Peyer's patch (tissue), 4 donors: Measurements from ENCODE around the gene NR1H4. TPM values are rescaled to one million over a fixed set of nuclear protein-coding genes. Genes with fewer than 3 reads are reported as not detected.

Source experiments
- DNase-seq, 3 donors: peaks; one replicate each; pipeline ENCODE4 v3.0.0-alpha.2; 2017 to 2019
- H3K27ac ChIP-seq, 4 donors: fragments of 200-600 bp; sonication (generic); one replicate each; pipeline ENCODE4 v1.5.1; 2016 to 2019
- H3K27me3 ChIP-seq, 2 donors: fragments of 200-600 bp; sonication (generic); one replicate each; pipeline ENCODE4 v1.5.1; 2019
- H3K36me3 ChIP-seq, 3 donors: fragments of 200-600 bp; sonication (generic); one replicate each; pipeline ENCODE4 v1.5.1; 2016 to 2019
- H3K4me1 ChIP-seq, 4 donors: fragments of 200-600 bp; sonication (generic); one replicate each; pipeline ENCODE4 v1.5.1; 2016 to 2019
- H3K4me3 ChIP-seq, 4 donors: fragments of 200-600 bp; sonication (generic); 1 replicate in 3 of 4; 2 replicates in 1 of 4; pipeline ENCODE4 v1.5.1; 2016 to 2019; ENCODE audit warnings: mild to moderate bottlenecking in 1 of 4
- H3K9me3 ChIP-seq, 4 donors: fragments of 200-600 bp; sonication (generic); one replicate each; pipeline ENCODE4 v1.5.1; 2016 to 2019; ENCODE audit warnings: mild to moderate bottlenecking in 1 of 4
- POLR2A ChIP-seq, 2 donors: fragments of 450-650 bp; IDR thresholded peaks; one replicate each; pipeline ENCODE4 v1.5.1; 2017; ENCODE audit warnings: antibody characterized with exemption in 2 of 2, mild to moderate bottlenecking in 2 of 2, moderate library complexity in 2 of 2
- total RNA-seq, 4 donors: library from RNA; depleted of rRNA; stranded (reverse); fragments of >200 nt; gene quantifications; one replicate each; pipeline ENCODE4 v1.1.0, GENCODE V29; 2016
- TF ChIP-seq, protein P1 (sequence below), 6 experiments: fragments of 450-650 bp in 4 of 6; fragments of 200-600 bp in 2 of 6; sonication (generic) in 1 of 6; IDR thresholded peaks; one replicate each; pipeline ENCODE4 v1.5.1; 2017 to 2019; ENCODE audit warnings: antibody characterized with exemption in 6 of 6, mild to moderate bottlenecking in 3 of 6, moderate library complexity in 1 of 6

NR1H4 gene
- total RNA-seq, 4 donors from 2014 or later, result 75.1 to 316 (median 227) TPM

DNA sequence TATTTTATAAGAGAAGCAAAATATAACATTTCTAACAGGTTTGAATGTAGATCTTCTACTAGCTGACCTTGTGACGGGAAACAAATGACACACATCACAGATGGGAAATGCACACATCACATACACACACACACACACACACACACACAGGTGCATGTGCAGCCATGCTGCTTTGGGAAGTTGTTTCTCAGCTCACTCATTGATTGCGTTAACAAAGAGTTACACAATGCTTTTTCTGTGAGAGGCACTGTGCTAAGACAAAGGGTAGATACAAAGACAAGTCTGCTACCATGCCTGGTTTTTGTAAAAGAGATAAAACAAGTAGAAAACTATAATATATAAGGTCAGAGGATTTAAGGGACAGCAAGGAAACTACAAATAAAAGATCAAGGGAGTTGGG is 1.3 kb upstream of the NR1H4 start:
- no peak overlapping the region for H3K4me3 ChIP-seq
- no peaks in the 10 kb centered on the region for H3K9me3 ChIP-seq
- H3K27me3 ChIP-seq, result no peaks in the 10 kb centered on the region
- no peak for TF ChIP-seq POLR2A (IDR thresholded peaks at IDR 0.05)
- TF ChIP-seq, protein P1, sequence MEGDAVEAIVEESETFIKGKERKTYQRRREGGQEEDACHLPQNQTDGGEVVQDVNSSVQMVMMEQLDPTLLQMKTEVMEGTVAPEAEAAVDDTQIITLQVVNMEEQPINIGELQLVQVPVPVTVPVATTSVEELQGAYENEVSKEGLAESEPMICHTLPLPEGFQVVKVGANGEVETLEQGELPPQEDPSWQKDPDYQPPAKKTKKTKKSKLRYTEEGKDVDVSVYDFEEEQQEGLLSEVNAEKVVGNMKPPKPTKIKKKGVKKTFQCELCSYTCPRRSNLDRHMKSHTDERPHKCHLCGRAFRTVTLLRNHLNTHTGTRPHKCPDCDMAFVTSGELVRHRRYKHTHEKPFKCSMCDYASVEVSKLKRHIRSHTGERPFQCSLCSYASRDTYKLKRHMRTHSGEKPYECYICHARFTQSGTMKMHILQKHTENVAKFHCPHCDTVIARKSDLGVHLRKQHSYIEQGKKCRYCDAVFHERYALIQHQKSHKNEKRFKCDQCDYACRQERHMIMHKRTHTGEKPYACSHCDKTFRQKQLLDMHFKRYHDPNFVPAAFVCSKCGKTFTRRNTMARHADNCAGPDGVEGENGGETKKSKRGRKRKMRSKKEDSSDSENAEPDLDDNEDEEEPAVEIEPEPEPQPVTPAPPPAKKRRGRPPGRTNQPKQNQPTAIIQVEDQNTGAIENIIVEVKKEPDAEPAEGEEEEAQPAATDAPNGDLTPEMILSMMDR (IDR thresholded peaks at IDR 0.05), result no peak
- H3K4me1 ChIP-seq, result peaks cover 0 to 10% (median 0%) of the 10 kb centered on the region in 4 donors
- no peak overlapping the region for H3K27ac ChIP-seq
- no peak for DNase-seq
- H3K36me3 ChIP-seq, result no peaks in the 10 kb centered on the region

DNA sequence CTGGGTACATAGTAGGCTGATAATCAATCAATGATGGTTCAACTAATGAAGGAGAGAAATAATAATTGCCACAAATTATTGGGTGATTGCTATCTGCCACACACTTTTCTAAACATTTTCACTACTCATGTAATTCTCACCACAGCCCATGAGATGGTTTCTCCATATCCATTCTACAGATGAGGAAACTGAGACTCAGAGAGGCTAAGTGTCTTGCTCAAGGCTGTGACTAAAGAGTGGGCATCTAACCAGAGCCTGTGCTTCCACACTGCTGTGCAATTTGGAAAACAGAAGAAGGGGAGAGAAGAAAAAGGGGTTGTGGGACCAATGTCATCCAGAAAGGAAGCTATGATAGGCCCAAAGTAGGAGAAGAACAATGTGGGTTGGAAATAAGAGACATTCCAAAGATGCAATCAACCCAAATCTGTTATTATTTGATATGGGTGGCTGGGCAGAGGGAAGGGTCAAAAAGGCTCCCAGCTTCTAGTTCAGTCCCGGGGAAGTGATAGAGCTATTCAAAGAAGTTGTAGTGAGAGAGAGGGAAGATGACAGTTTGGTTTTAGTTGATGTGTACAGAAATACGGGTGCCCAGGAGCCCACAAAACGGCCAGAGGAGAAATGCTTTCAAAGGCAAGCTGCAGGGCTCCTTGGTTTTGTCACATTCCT is 483 bp upstream of the NR1H4 start:
- Histone ChIP-seq H3K36me3 (no peaks in the 10 kb centered on the region), H3K9me3 (no peaks in the 10 kb centered on the region), H3K4me3 (peak overlapping the region in 2 of 4 donors; percentile 43 to 51), H3K27ac (peak overlapping the region in 3 of 4 donors; percentile 48 to 82 (median 65)), H3K27me3 (no peaks in the 10 kb centered on the region), H3K4me1 (peaks cover 0 to 10% (median 0%) of the 10 kb centered on the region in 4 donors)
- DNase-seq, result no peak
- TF ChIP-seq, protein P1 (IDR thresholded peaks at IDR 0.05), result no peak
- no peak for TF ChIP-seq POLR2A (IDR thresholded peaks at IDR 0.05)

DNA sequence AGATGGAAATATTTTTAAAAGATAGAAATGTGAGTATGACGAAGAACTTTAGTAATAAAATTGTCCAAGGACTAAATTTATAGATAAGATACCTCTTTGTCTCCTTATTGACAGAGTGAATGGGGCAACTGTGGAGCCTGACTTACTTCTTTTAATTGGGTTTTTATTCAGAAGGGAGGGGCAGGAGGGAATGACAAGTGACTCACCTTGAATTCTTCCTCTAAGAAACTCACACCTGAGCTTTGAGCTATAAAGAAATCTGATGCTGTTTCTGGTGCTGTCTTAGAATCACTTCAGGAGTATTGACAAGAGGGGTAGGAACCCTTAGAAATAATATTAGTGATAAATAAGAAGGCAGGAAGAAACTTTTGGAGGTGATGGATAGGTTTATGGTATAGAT is 951 bp downstream of the NR1H4 start:
- TF ChIP-seq, protein P1 (IDR thresholded peaks at IDR 0.05), result no peak
- TF ChIP-seq POLR2A (IDR thresholded peaks at IDR 0.05), result peak; percentile 5 to 55

DNA sequence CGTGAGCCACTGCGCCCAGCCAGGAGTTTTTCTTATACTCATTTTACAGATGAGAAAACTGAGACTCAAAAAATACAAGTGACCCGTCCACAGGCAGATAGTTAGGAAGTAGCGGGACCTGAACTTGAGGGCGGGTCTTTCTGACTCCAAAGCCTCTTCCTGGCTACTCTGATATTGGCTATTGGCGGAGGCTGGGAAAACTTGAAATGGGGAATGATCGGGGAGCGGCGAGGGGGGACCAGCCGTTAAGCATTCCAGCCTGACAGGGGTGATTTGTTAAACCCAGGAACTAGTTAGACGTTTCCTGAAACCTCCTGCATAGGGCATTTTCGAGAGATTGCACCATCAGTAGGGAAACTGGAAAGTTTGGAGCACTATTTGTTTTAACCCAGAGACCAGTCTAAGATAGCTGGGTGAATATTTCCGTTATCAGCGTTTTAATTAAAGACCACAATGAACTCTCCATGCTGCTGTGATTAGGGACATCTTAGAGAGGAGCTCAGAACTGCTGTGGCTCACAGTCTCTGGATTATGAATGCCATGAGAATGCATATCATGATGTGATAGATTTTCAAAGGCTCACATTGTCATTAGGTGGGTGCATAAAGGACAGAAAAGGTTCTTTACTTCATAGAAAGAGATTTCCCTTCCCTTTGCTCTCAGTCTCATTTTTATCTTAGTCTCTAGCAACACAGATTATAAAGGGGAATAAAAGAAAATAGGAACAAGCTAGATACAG is 2.5 kb downstream of the NR1H4 start:
- peaks cover 0 to 10% (median 0%) of the 10 kb centered on the region in 4 donors for H3K4me1 ChIP-seq
- H3K36me3 ChIP-seq, result no peaks in the 10 kb centered on the region
- H3K9me3 ChIP-seq, result no peaks in the 10 kb centered on the region
- peak overlapping the region in 3 of 4 donors; percentile 2 to 51 (median 43) for H3K4me3 ChIP-seq
- H3K27ac ChIP-seq, result peak overlapping the region in 3 of 4 donors; percentile 39 to 65 (median 57)
- DNase-seq, result no peak
- TF ChIP-seq POLR2A (IDR thresholded peaks at IDR 0.05), result no peak
- TF ChIP-seq, protein P1 (IDR thresholded peaks at IDR 0.05), result no peak
- H3K27me3 ChIP-seq, result no peaks in the 10 kb centered on the region

More for the DNA sequence above, 951 bp downstream of the NR1H4 start:
- Histone ChIP-seq H3K4me1 (peaks cover 0 to 10% (median 0%) of the 10 kb centered on the region in 4 donors), H3K4me3 (peak overlapping the region in 3 of 4 donors; percentile 10 to 51 (median 43)), H3K27me3 (no peaks in the 10 kb centered on the region), H3K27ac (peak overlapping the region in 3 of 4 donors; percentile 48 to 82 (median 65)), H3K9me3 (no peaks in the 10 kb centered on the region), H3K36me3 (no peaks in the 10 kb centered on the region)
- no peak for DNase-seq

DNA sequence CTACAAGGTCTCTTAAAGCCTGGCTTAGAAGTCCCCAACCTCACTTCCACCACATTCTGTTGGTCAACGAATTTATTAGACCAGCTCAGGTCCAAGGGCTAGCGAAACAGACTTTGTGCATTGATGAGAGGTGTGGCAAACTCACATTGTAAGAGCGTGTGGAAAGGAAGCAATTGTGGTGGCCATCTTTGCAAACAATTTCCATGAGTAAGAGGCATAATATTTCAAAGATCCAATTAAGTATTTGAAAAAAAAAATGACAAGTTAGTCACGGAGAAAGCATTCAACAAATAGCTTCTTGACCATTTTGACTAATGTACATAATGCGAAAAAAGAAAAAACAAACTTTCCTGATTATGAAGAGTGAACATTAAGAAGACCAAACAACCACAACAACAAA is 7.4 kb downstream of the NR1H4 start:
- no peak for DNase-seq
- no peak for TF ChIP-seq POLR2A (IDR thresholded peaks at IDR 0.05)
- TF ChIP-seq, protein P1 (IDR thresholded peaks at IDR 0.05), result no peak

More for the DNA sequence above, 7.4 kb downstream of the NR1H4 start:
- Histone ChIP-seq H3K9me3 (no peaks in the 10 kb centered on the region), H3K36me3 (no peaks in the 10 kb centered on the region), H3K4me1 (peaks cover 0 to 7% (median 0%) of the 10 kb centered on the region in 4 donors), H3K4me3 (no peak overlapping the region), H3K27me3 (no peaks in the 10 kb centered on the region), H3K27ac (no peak overlapping the region)
